Mucosa of descending colon (tissue), 3 donors: ENCODE results near the gene MXD3. TPM values are rescaled to one million over a fixed set of nuclear protein-coding genes. Genes with fewer than 3 reads are reported as not detected.
A peak's percentile ranks its signal among the peaks of the same experiment; 100 is the strongest.

Source experiments
- ATAC-seq: fragments of 200-7000 bp; cut with Tn5 transposase; one replicate; pipeline ENCODE4 v1.9.1; 2020; ENCODE audit warnings: mild to moderate bottlenecking, moderate library complexity
- DNase-seq, 3 donors: peaks; one replicate each; pipeline ENCODE4 v3.0.0-alpha.2; 2020
- H3K36me3 ChIP-seq: fragments of 200-600 bp; one replicate; pipeline ENCODE4 v1.8.0; 2021; ENCODE audit warnings: low read depth, mild to moderate bottlenecking
- H3K4me1 ChIP-seq: fragments of 200-600 bp; one replicate; pipeline ENCODE4 v1.8.0; 2021; ENCODE audit warnings: low read depth, mild to moderate bottlenecking
- H3K4me3 ChIP-seq: fragments of 200-600 bp; one replicate; pipeline ENCODE4 v1.8.0; 2021; ENCODE audit warnings: mild to moderate bottlenecking
- H3K9me3 ChIP-seq: fragments of 200-600 bp; one replicate; pipeline ENCODE4 v1.8.0; 2021; ENCODE audit warnings: mild to moderate bottlenecking
- intact Hi-C, 2 donors: fragments of 100-400 bp; cut with DNase I in 1 of 2; cut with micrococcal nuclease in 1 of 2; formaldehyde crosslinking; loops; one replicate each; pipeline versions ENCODE4 v1.11.0 to v1.11.1; 2022; cut with DNase I, micrococcal nuclease
- total RNA-seq, 3 donors: library from RNA; stranded (reverse); fragmentation: NEBNext Ultra II Directional in 2 of 3; extraction: Animal tissue kit (Norgen Biotek cat#: 25700) in 2 of 3; gene quantifications; one replicate each; pipeline versions ENCODE4 v1.2.1 to v1.2.4, GENCODE V29; 2021 to 2023
- TF ChIP-seq, protein P1 (sequence below): fragments of 200-600 bp; IDR thresholded peaks from one replicate; pipeline ENCODE4 v1.8.0; 2022; ENCODE audit warnings: antibody characterized with exemption, mild to moderate bottlenecking
- donor health status: DM: no; HTN: no; CAD: no; lungs with moderate emphysema.
- donor health status: DM: no; HTN: no; CAD: no.
- donor health status: DM: no; HTN: yes; CAD: no.

MXD3 gene
- total RNA-seq, 3 donors from 2014 or later: 10.3 to 19.4 (median 10.9) TPM

DNA sequence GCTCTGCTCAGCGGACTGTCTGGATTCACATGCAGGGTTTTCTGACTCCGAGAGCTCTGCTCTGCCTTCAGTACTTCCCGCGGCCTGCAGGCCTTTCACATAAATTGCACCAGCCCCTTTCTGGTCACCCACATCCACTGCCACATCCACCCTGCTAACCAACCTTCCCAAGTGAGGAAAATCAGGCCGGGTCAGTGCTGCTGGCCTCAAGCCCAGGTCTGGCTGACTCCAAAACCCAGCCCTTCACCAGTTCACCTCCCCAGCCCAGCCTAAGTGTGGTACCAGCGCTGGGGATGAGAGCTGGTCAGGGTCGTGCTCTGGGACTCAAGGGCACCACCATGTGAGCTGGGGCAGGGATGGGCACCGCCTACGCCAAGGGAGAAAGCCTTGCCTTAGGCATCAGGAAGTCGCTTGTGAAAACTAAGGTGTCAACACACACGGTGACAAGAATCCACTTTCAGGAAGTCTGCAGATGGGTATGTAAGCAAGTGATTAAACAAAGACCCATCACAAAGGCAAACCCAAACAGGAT, 27.5 kb upstream of the MXD3 start:
- intact Hi-C loops: no loop called here
- peak; percentile 30 for ATAC-seq
- H3K9me3 ChIP-seq: no peaks in the 10 kb centered on the region
- peak in 1 of 3 donors; percentile 7 for DNase-seq
- peaks cover 8% of the 10 kb centered on the region for H3K36me3 ChIP-seq
- no peak overlapping the region for H3K4me3 ChIP-seq
- no peaks in the 10 kb centered on the region for H3K4me1 ChIP-seq
- TF ChIP-seq, protein P1, sequence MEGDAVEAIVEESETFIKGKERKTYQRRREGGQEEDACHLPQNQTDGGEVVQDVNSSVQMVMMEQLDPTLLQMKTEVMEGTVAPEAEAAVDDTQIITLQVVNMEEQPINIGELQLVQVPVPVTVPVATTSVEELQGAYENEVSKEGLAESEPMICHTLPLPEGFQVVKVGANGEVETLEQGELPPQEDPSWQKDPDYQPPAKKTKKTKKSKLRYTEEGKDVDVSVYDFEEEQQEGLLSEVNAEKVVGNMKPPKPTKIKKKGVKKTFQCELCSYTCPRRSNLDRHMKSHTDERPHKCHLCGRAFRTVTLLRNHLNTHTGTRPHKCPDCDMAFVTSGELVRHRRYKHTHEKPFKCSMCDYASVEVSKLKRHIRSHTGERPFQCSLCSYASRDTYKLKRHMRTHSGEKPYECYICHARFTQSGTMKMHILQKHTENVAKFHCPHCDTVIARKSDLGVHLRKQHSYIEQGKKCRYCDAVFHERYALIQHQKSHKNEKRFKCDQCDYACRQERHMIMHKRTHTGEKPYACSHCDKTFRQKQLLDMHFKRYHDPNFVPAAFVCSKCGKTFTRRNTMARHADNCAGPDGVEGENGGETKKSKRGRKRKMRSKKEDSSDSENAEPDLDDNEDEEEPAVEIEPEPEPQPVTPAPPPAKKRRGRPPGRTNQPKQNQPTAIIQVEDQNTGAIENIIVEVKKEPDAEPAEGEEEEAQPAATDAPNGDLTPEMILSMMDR: no peak

DNA sequence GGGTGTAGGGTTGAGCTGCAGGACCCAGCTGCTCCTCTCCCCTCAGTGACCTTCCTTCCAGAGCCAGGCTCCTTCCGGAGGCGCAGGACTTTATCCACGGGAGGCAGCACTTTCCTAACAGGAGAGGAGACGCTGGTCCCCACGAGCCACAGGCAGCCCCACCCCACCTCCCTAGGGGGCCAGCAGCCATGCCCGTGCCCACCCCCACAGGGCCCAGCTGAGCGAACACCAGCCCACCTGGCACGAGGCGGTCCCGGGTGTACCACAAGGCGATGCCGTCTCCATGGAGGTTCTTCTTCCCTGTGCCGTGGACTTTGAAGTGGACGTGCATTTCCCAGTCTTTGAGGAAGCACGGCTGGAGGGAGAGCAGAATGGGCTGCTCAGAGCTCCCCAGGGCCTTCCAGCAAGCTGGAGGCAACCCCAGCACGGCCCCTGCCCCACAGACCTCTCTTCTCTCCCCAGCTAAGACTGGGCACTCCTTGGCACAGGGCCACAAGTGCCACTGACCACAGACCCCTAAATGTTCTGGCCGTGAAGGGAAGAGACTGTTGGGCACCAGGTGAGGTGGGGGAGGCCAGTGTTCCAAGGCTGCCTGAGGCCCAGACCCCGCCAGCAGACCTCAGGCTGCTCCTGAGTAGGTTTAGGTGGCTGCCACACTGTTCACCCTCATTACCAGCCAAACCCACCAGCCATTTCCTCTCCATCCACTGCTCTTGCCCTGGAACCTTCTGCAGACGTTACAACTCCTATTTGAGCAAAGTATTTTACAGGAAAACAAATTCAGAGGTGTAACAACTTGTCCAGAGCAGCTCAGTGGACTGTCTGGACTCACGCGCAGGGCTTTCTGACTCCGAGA, 26.8 kb upstream of the MXD3 start:
- peak in 1 of 3 donors; percentile 18 for DNase-seq
- intact Hi-C loops: no loop called here
- H3K36me3 ChIP-seq: peaks cover 8% of the 10 kb centered on the region
- TF ChIP-seq, protein P1: no peak
- H3K4me1 ChIP-seq: no peaks in the 10 kb centered on the region
- H3K9me3 ChIP-seq: no peaks in the 10 kb centered on the region
- ATAC-seq: no peak
- H3K4me3 ChIP-seq: no peak overlapping the region

DNA sequence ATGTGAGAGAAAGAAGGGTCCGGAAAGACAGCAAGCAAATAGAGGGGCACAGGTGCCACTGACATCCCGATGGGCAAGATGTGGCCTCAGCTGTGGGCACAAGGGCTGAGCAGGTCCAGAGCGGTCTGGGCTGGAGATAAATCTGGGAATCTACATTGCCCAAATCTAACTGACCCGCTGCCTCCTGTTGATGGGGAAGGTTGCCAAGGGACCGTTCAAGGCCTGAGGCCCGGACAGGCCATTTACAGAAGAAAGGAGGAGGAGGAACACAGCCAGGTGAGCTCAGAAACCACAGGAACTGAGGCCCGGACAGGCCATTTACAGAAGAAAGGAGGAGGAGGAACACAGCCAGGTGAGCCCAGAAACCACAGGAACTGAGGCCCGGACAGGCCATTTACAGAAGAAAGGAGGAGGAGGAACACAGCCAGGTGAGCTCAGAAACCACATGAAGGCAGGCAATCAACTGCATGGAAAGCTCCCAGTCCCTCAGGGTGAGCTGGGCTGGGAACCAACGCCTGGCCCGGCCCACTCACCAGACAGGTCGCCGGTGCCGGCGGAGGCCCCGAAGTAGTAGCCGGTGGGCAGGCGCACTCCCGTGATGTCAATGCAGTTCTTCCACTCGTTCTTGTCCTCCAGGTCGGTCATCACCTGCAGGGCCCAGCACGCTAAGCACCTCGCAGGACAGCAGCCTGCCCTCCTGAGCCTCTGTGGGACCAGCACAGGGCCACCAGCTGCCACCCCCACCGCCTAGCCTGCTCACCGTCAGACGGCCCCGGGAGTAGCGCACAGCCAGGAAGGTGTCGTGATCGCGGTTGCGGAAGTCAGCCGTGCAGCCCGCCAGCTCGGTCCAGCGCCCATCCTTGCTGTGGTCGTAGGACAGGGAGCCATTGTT, 25.2 kb upstream of the MXD3 start:
- Histone ChIP-seq H3K9me3 (no peaks in the 10 kb centered on the region), H3K4me3 (no peak overlapping the region), H3K4me1 (no peaks in the 10 kb centered on the region), H3K36me3 (peaks cover 8% of the 10 kb centered on the region)
- ATAC-seq (no peak), DNase-seq (peak in 1 of 3 donors; percentile 26)
- TF ChIP-seq, protein P1: no peak
- intact Hi-C loops: no loop called here

DNA sequence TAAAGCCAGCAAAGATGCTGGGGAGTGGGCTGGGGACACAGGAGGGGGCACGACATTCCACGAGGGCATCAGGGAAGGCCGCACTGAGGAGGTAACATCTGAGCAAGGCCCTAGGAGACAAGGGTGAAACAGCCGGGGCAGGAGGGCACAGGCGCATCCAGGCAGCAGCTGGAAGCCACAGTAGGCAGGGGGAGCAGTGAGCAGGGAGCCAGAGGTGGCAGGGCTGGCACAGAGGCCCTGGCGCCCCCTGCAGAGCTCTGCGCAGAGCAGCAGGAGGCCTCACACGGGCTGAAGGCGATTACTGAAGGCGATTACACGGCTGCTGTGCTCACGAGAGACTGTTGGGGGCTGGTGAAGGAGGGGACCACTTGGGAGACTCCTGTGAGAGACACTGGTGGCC, 24.4 kb upstream of the MXD3 start:
- TF ChIP-seq, protein P1: no peak
- H3K9me3 ChIP-seq: no peaks in the 10 kb centered on the region
- intact Hi-C loops: no loop called here
- DNase-seq: peak in 1 of 3 donors; percentile 40
- no peak overlapping the region for H3K4me3 ChIP-seq
- H3K4me1 ChIP-seq: no peaks in the 10 kb centered on the region
- peak; percentile 69 for ATAC-seq
- H3K36me3 ChIP-seq: peaks cover 8% of the 10 kb centered on the region

DNA sequence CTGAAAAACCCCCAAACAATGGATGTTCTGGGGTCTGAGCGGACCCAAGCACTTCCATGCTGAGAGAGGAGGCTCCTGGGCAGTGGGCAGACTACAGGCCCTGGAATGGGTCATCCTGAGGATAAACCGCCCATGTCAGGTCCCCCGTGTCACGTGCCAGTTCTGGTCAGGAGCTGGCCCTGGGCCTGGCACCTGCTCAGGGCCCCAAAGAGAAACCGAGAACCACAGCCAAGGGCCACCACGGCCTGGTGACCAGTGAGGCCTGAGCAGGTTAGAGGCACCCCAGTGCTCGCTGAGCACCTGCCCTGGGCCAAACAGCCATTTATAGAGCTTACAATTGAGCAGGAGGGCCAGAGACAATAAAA, 24.0 kb upstream of the MXD3 start:
- peaks cover 8% of the 10 kb centered on the region for H3K36me3 ChIP-seq
- no peak for ATAC-seq

More for the DNA sequence above, 24.0 kb upstream of the MXD3 start:
- Histone ChIP-seq H3K4me3 (no peak overlapping the region), H3K9me3 (no peaks in the 10 kb centered on the region), H3K4me1 (no peaks in the 10 kb centered on the region)
- peak in 1 of 3 donors; percentile 18 for DNase-seq
- intact Hi-C loops: no loop called here
- TF ChIP-seq, protein P1: no peak
